ENCODE measurements around the gene MPND. TPM values are rescaled to one million over a fixed set of nuclear protein-coding genes. Genes with fewer than 3 reads are reported as not detected.

MPND gene
- total RNA-seq, 1 experiment from 2014 or later, result 22.6 TPM

- peak overlapping the region; percentile 76 for H3K27ac ChIP-seq (ENCODE audit: low read depth, low read length, poor library complexity, severe bottlenecking)
- H3K4me3 ChIP-seq (ENCODE audit: low read depth, low read length, poor library complexity, severe bottlenecking), result no peak overlapping the region
- peaks cover 7% of the 10 kb centered on the region for H3K36me3 ChIP-seq (ENCODE audit: insufficient read depth, low read length, poor library complexity, severe bottlenecking)
- intact Hi-C loops (cut with micrococcal nuclease; ENCODE audit: unreplicated experiment), result no loop called here
- BruUV-seq (replicated peaks), result no TSS peak
- peaks cover 28% of the 10 kb centered on the region for H3K4me1 ChIP-seq (ENCODE audit: insufficient read depth, low read length, poor library complexity, severe bottlenecking)
- POLR2A ChIA-PET (ENCODE audit: low non-redundant PET), result no interaction called here
- TF ChIP-seq EZH2 (IDR thresholded peaks at IDR 0.05; ENCODE audit: borderline replicate concordance, low read depth, low read length, poor library complexity, severe bottlenecking) (no peak), CTCF (conservative IDR thresholded peaks at IDR 0.05; ENCODE audit: low read depth, low read length) (no peak)
- CTCF ChIA-PET, result interaction anchor here (0.6 kb wide), 2 partner anchors 9 to 21 kb away, joined by 3 to 9 read pairs; partner anchors contain the start of gene SH3GL1
- no peaks in the 10 kb centered on the region for H3K9me3 ChIP-seq (ENCODE audit: low read depth, low read length, poor library complexity, severe bottlenecking)
- DNase-seq (ENCODE audit: low spot score), result no peak
- no peaks in the 10 kb centered on the region for H3K27me3 ChIP-seq (replicated peaks; ENCODE audit: insufficient read depth, low read depth, low read length, poor library complexity)
Measured at GRCh38 chr19:4391306-4391693, 47.9 kb downstream of the MPND start.

- BruUV-seq (replicated peaks), result no TSS peak
- Histone ChIP-seq H3K9me3 (ENCODE audit: low read depth, low read length, poor library complexity, severe bottlenecking) (no peaks in the 10 kb centered on the region), H3K27ac (ENCODE audit: low read depth, low read length, poor library complexity, severe bottlenecking) (peak overlapping the region; percentile 58), H3K27me3 (replicated peaks; ENCODE audit: insufficient read depth, low read depth, low read length, poor library complexity) (no peaks in the 10 kb centered on the region), H3K4me1 (ENCODE audit: insufficient read depth, low read length, poor library complexity, severe bottlenecking) (peaks cover 28% of the 10 kb centered on the region), H3K4me3 (ENCODE audit: low read depth, low read length, poor library complexity, severe bottlenecking) (no peak overlapping the region), H3K36me3 (ENCODE audit: insufficient read depth, low read length, poor library complexity, severe bottlenecking) (peaks cover 13% of the 10 kb centered on the region)
- POLR2A ChIA-PET (ENCODE audit: low non-redundant PET), result no interaction called here
- DNase-seq (ENCODE audit: low spot score), result no peak
- intact Hi-C loops (cut with micrococcal nuclease; ENCODE audit: unreplicated experiment), result no loop called here
- CTCF ChIA-PET, result interaction anchor here (0.6 kb wide), 1 partner anchor 8 kb away, joined by 3 read pairs; the partner anchor contains the start of gene SH3GL1
- no peak for TF ChIP-seq EZH2 (IDR thresholded peaks at IDR 0.05; ENCODE audit: borderline replicate concordance, low read depth, low read length, poor library complexity, severe bottlenecking)
- TF ChIP-seq CTCF (conservative IDR thresholded peaks at IDR 0.05; ENCODE audit: low read depth, low read length), result no peak
Measured at GRCh38 chr19:4391701-4392483, 48.5 kb downstream of the MPND start.

GRCh38 chr19:4393947-4394590 lies 50.7 kb downstream of the MPND start:
- Histone ChIP-seq H3K27ac (ENCODE audit: low read depth, low read length, poor library complexity, severe bottlenecking) (peak overlapping the region; percentile 63), H3K27me3 (replicated peaks; ENCODE audit: insufficient read depth, low read depth, low read length, poor library complexity) (no peaks in the 10 kb centered on the region), H3K9me3 (ENCODE audit: low read depth, low read length, poor library complexity, severe bottlenecking) (no peaks in the 10 kb centered on the region), H3K4me1 (ENCODE audit: insufficient read depth, low read length, poor library complexity, severe bottlenecking) (peaks cover 28% of the 10 kb centered on the region), H3K4me3 (ENCODE audit: low read depth, low read length, poor library complexity, severe bottlenecking) (no peak overlapping the region), H3K36me3 (ENCODE audit: insufficient read depth, low read length, poor library complexity, severe bottlenecking) (peaks cover 17% of the 10 kb centered on the region)
- TF ChIP-seq CTCF (conservative IDR thresholded peaks at IDR 0.05; ENCODE audit: low read depth, low read length) (no peak), EZH2 (IDR thresholded peaks at IDR 0.05; ENCODE audit: borderline replicate concordance, low read depth, low read length, poor library complexity, severe bottlenecking) (no peak)
- ChIA-PET CTCF (interaction anchor here (0.6 to 0.7 kb wide), 2 partner anchors 33 to 42 kb away, joined by 5 to 7 read pairs; no protein-coding TSS in a partner anchor), POLR2A (ENCODE audit: low non-redundant PET) (no interaction called here)
- intact Hi-C loops (cut with micrococcal nuclease; ENCODE audit: unreplicated experiment), result no loop called here
- DNase-seq (ENCODE audit: low spot score), result no peak
- BruUV-seq (replicated peaks), result no TSS peak

All from A673 (cell line).